ENCODE data around the gene STMP1. TPM values are rescaled to one million over a fixed set of nuclear protein-coding genes. Genes with fewer than 3 reads are reported as not detected.
"Not testable (repeated sequence)": the region's sequence is repeated elsewhere in the genome, so short reads cannot be mapped to it uniquely, and the experiment has no call there.

STMP1 gene
- polyA plus RNA-seq, 1 of the 3 experiments (the other 2 are of a cell fraction), result 26.0 TPM

DNA sequence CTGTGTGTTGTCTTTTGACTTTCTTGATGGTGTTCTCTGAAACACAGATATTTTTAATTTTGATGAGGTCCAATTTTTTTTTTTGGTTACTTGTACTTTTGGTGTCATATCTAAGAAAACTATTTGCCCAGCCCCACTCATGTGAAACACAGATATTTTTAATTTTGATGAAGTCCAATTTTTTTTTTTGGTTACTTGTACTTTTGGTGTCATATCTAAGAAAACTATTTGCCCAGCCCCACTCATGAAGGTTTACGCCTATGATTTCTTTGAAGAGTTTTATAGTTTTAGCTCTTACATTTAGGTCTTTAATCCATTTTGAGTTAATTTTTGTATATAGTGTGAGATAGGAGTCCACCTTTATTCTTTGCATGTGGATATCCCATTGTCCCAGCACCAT is 5.3 kb downstream of the STMP1 start:
- H3K9me2 ChIP-seq; H3K27ac ChIP-seq (ENCODE audit: low read depth in 2 of 2, low read length in 1 of 2); H3K27me3 ChIP-seq (ENCODE audit: insufficient read depth); POLR2A ChIA-PET; DNase-seq; H3K4me3 ChIP-seq (ENCODE audit: low read depth in 2 of 2, low read length in 1 of 2); H2AFZ ChIP-seq (ENCODE audit: low read depth); H3K9ac ChIP-seq; H3K4me2 ChIP-seq; H3K9me3 ChIP-seq: not testable (repeated sequence)
- peaks cover 9 to 26% of the 10 kb centered on the region in 2 experiments for H3K4me1 ChIP-seq (ENCODE audit: control insufficient read depth in 1 of 2, insufficient read depth in 2 of 2, low read depth in 1 of 2, low read length in 1 of 2)
- WGBS (ENCODE audit: low lambda C conversion rate), result 96% methylated on average over 1 of the region's 1 CpG
- peaks cover 0 to 41% of the 10 kb centered on the region in 2 experiments for H3K36me3 ChIP-seq (replicated peaks in 1 of 2; ENCODE audit: control insufficient read depth in 1 of 2, insufficient read depth in 2 of 2, low read length in 1 of 2)
- CTCF ChIA-PET, result interaction anchor here (1.1 kb wide), 1 partner anchor 387 kb away, joined by 5 read pairs; no protein-coding TSS in a partner anchor
- peaks cover 100% of the 10 kb centered on the region for H3K79me2 ChIP-seq (ENCODE audit: insufficient read depth)
- peaks cover 36% of the 10 kb centered on the region; the same call in 1 of the 2 replicates for H4K20me1 ChIP-seq (ENCODE audit: insufficient read depth)
- H3F3A ChIP-seq (replicated peaks; ENCODE audit: insufficient read depth), result peaks cover 47% of the 10 kb centered on the region

DNA sequence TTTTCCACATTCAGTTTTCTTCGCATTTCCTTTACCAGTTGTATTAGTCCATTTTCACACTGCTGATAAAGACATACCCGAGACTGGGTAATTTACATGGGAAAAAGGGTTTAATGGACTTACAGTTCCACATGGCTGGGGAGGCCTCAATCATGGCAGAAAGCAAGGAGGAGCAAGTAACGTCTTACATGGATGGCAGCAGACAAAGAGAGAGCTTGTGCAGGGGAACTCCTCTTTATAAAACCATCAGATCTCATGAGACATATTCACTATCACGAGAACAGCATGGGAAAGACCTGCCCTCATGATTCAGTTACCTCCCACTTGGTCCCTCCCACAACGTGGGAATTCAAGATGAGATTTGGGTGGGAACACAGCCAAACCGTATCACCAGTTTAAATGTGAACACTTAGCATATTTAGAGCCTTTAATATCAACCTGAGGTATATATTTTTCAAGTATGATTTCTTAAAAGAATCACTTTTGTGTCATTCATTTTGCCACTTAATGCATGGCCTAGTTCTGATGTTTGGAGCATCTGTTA is 6.6 kb downstream of the STMP1 start:
- DNase-seq; H3K4me3 ChIP-seq (ENCODE audit: low read depth in 2 of 2, low read length in 1 of 2); H3K4me2 ChIP-seq; H3K9me3 ChIP-seq; H2AFZ ChIP-seq (ENCODE audit: low read depth); POLR2A ChIA-PET; H3K9ac ChIP-seq; H3K27me3 ChIP-seq (ENCODE audit: insufficient read depth); H3K9me2 ChIP-seq: not testable (repeated sequence)
- WGBS (ENCODE audit: low lambda C conversion rate), result 60% methylated on average over 6 of the region's 6 CpGs
- CTCF ChIA-PET, result interaction anchor here (1.0 to 9.3 kb wide), 4 partner anchors 24 to 46 kb away, joined by 3 to 153 read pairs (median 25); no protein-coding TSS in a partner anchor
- Histone ChIP-seq H3K36me3 (replicated peaks in 1 of 2; ENCODE audit: control insufficient read depth in 1 of 2, insufficient read depth in 2 of 2, low read length in 1 of 2) (peaks cover 0 to 42% of the 10 kb centered on the region in 2 experiments), H3F3A (replicated peaks; ENCODE audit: insufficient read depth) (peaks cover 47% of the 10 kb centered on the region), H4K20me1 (ENCODE audit: insufficient read depth) (peaks cover 46% of the 10 kb centered on the region; the same call in 1 of the 2 replicates), H3K4me1 (ENCODE audit: control insufficient read depth in 1 of 2, insufficient read depth in 2 of 2, low read depth in 1 of 2, low read length in 1 of 2) (peaks cover 9 to 37% of the 10 kb centered on the region in 2 experiments), H3K79me2 (ENCODE audit: insufficient read depth) (peaks cover 100% of the 10 kb centered on the region), H3K27ac (ENCODE audit: low read depth in 2 of 2, low read length in 1 of 2) (peak overlapping the region in 1 of 2 experiments; percentile 77; a peak in 2 of 4 replicates)

DNA sequence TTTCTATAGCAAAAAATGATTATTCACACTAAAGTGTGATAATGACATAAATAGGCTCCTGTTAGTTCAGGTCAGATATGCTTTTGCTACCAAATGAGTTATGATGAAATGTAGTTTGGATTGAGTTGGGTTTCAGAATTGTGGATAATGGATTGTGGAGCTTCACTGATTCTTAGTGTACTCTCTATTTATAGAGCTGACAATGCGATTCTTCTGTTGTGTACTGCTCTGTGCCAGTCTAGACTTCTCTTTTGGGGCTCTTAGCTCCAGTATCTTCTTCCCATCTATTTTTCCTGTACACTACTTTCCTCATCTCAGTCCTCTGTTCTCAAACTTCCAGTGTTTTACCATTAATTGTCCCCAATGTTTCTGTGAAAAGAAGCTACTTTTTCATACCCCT is 7.5 kb downstream of the STMP1 start:
- peak overlapping the region; percentile 25 for H3K4me2 ChIP-seq

More for the DNA sequence above, 7.5 kb downstream of the STMP1 start:
- TF ChIP-seq MEF2A (IDR thresholded peaks at IDR 0.05; ENCODE audit: borderline replicate concordance, low read depth) (no peak), EP300 (IDR thresholded peaks at IDR 0.05; ENCODE audit: borderline replicate concordance in 1 of 2, low read depth in 1 of 2, low read length in 1 of 2) (no peak), FOXM1 (IDR thresholded peaks at IDR 0.05; ENCODE audit: low read depth) (no peak), JUND (IDR thresholded peaks at IDR 0.05) (no peak), TCF12 (IDR thresholded peaks at IDR 0.05) (no peak), YY1 (IDR thresholded peaks at IDR 0.05; ENCODE audit: low read depth) (no peak)
- TF ChIP-seq, protein P1, sequence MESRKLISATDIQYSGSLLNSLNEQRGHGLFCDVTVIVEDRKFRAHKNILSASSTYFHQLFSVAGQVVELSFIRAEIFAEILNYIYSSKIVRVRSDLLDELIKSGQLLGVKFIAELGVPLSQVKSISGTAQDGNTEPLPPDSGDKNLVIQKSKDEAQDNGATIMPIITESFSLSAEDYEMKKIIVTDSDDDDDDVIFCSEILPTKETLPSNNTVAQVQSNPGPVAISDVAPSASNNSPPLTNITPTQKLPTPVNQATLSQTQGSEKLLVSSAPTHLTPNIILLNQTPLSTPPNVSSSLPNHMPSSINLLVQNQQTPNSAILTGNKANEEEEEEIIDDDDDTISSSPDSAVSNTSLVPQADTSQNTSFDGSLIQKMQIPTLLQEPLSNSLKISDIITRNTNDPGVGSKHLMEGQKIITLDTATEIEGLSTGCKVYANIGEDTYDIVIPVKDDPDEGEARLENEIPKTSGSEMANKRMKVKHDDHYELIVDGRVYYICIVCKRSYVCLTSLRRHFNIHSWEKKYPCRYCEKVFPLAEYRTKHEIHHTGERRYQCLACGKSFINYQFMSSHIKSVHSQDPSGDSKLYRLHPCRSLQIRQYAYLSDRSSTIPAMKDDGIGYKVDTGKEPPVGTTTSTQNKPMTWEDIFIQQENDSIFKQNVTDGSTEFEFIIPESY (IDR thresholded peaks at IDR 0.05; ENCODE audit: borderline replicate concordance, low read depth), result no peak
- H3K36me3 ChIP-seq (replicated peaks in 1 of 2; ENCODE audit: control insufficient read depth in 1 of 2, insufficient read depth in 2 of 2, low read length in 1 of 2), result peaks cover 8 to 48% of the 10 kb centered on the region in 2 experiments
- peak overlapping the region; percentile 34 to 77 for H3K27ac ChIP-seq (ENCODE audit: low read depth in 2 of 2, low read length in 1 of 2)
- peaks cover 6 to 32% of the 10 kb centered on the region in 2 experiments for H3K4me1 ChIP-seq (ENCODE audit: control insufficient read depth in 1 of 2, insufficient read depth in 2 of 2, low read depth in 1 of 2, low read length in 1 of 2)
- H2AFZ ChIP-seq (ENCODE audit: low read depth), result no peak overlapping the region
- CTCF ChIA-PET, result interaction anchor here (0.9 to 9.3 kb wide), 7 partner anchors 8 to 350 kb away, joined by 3 to 153 read pairs (median 4); partner anchors contain the start of gene STMP1
- peaks cover 100% of the 10 kb centered on the region for H3K79me2 ChIP-seq (ENCODE audit: insufficient read depth)
- 92% methylated on average over 1 of the region's 1 CpG for WGBS (ENCODE audit: low lambda C conversion rate)
- no peaks in the 10 kb centered on the region for H3K9me3 ChIP-seq
- peaks cover 43% of the 10 kb centered on the region for H3F3A ChIP-seq (replicated peaks; ENCODE audit: insufficient read depth)
- no peak for DNase-seq
- peaks cover 47% of the 10 kb centered on the region; the same call in 1 of the 2 replicates for H4K20me1 ChIP-seq (ENCODE audit: insufficient read depth)
- no peak overlapping the region for H3K4me3 ChIP-seq (ENCODE audit: low read depth in 2 of 2, low read length in 1 of 2)
- no peaks in the 10 kb centered on the region for H3K9me2 ChIP-seq
- POLR2A ChIA-PET, result no interaction called here
- H3K27me3 ChIP-seq (ENCODE audit: insufficient read depth), result no peaks in the 10 kb centered on the region
- H3K9ac ChIP-seq, result 0 out of 2 replicates have a peak overlapping the region, but pooled peaks have one; percentile 1
